Activated CD4-positive, CD25-positive, alpha-beta regulatory T cell treated with anti-CD3 and anti-CD28 coated beads, Interleukin-2, amount 50 U/mL, for 16 hours (primary cell): ENCODE measurements around the gene MED13L.

Experiments
- DNase-seq: peaks from one replicate; pipeline ENCODE4 v3.0.0-alpha.2; 2020; ENCODE audit warnings: low read depth, low spot score

MED13L gene

DNA sequence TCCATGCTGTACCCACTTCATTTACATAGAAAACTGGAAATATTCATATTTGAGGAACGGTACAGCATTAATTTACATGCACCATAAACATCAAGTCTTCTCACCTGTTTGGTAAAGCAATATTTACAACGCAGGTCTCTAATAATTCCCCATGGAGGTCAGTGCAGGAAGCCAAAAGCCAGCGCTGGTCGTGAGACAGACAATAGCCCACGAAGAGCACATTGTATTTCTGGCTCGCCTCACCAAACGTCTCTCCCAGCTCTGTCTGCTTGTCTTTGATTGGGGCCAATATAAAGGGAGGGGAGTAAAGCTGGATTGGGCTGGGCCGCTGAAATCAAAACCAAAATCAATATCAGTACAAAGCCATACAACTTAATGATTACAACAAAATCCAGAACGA, 302.1 kb downstream of the MED13L start:
- DNase-seq: no peak

DNA sequence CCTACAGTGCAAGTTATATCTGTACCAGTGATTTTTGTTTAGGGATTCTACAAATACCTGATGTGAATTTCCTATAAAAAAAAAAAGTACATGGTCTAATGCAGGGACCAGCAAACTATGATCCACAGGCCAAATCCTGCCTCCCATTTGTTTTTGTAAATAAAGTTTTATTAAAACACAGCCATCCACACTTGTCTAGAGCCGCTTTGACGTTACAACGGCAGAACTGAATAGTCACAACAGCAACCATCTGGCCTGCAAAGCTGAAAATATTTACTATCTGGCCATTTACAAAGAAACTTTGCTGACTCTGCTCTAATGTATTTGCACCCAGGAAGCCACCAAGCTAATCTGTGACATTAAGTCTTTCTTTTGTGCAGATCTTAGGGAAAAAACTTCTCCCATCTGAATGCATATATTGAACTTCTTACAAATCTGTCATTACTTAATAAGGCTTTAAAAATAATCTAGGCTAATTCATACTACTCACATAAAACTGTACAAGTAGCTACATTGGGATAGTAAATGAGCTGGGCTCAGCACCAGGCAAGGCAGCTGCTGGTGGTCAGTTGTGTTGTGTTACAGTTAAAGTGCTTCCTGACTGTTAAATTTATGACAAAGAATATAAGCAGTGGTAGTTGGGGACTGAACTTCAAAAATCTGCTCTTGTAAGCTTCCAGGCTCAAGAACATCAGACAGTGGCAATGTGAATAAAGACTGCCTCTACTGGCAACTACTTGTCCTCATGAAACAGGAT, 303.3 kb downstream of the MED13L start:
- DNase-seq: no peak

DNA sequence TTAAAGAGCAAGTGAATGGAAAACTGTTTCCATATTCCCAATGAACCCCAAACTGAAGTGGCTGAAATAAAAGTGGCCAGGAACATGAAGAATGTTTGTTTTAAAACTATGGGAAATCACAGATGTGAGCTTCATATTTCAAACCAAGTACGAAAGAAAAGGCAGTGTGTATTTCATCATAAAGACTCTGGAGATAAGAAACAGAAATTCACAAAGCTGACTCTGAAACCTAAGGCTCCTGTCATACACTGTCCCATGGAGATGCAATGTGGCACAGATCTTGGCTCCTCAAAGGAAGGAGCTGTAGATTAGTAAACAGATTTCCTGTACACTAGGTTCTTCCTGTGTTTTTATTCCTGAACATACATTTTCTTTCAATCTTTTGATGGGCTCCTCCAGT, 304.4 kb downstream of the MED13L start:
- DNase-seq: no peak

DNA sequence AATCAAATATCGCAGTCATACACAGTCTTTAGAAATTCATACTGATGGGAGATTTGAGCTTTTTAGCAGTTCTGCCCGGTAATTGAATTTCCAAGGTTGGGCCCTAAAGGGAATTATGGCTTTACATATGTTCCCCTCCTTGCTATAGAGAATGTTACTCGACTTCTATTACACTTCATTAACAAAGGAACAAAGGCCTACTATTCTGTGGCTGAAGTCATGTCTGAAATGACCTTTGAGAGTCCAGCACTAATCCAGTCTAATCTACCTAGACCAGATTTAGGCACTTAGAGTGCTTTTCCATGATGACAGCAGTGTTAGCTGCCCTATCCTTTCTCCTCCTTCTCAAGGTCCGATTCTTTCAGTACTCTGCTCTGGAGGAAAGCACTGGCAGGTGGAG, 305.3 kb downstream of the MED13L start:
- no peak for DNase-seq

DNA sequence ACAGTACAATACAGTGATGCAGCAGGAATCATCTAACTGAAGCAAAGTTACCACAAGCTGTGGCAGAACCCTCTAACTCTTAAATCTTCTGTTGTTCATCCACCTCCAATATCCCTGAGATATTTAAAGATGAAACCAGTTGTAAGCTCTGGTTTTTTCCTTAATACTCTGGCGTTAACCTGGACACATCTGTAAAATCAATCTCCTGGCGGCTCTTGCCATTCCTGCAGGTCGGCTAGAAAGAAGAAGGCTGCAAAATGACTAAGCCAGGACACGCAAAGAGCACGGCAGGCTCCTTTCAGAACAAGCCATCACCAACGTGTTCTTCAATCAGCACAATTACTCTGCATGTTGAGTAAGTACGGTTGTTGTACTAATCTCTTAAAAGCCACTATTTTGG, 309.3 kb downstream of the MED13L start:
- DNase-seq: no peak

DNA sequence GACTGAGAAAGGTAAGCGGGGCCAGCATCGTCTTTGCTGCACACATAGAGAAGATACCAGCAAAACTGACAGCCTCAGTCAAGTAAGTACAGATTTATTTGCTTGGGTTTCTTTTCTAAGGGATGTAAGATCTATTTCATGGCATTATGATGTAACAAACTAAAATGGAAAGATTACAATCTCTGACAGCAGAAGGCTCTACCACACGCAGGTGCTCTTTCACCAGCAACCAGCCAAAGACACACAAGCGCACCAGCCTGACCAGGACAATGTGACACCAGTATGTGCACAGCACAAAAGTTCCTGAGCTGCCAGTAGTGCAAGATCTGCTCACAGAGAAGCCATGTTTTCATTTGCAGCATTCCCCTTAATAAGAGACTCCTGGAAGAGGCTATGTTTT, 311.1 kb downstream of the MED13L start:
- DNase-seq: no peak

DNA sequence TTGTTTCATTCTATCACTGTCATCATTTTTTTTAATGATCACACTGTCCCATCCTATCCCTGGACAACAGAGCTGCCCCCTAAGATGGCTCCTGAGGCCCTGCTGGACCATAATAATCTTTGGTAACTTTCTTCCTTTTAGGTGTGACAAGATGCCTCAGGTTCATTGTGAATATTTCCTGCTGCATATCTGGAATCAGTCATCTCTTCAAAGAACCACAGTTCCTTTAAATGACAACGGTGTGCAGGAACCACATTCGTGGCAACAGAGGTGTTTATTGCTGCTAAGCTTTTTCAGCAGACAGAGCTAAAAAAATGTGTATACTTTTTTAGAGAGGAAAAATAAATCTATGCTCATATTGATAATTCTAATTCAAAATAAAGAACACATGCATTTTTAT, 312.9 kb downstream of the MED13L start:
- no peak for DNase-seq

DNA sequence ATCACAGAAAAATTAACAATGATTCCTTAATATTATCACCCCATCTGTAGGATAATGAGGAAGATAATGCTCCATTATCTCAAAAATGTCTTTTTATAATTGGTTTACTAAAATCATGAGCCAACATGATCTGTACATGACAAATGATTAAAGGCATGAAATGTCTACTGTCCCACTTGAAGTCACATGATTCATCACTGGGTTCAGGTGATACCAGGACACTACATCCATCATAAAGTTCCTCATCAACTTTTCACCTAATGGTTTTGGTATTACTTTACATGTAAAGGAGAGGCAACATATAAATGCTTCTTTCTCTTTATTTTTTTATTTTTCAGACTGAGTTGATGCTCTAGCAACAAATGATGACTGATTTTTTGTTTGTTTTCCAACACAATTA, 313.3 kb downstream of the MED13L start:
- no peak for DNase-seq

DNA sequence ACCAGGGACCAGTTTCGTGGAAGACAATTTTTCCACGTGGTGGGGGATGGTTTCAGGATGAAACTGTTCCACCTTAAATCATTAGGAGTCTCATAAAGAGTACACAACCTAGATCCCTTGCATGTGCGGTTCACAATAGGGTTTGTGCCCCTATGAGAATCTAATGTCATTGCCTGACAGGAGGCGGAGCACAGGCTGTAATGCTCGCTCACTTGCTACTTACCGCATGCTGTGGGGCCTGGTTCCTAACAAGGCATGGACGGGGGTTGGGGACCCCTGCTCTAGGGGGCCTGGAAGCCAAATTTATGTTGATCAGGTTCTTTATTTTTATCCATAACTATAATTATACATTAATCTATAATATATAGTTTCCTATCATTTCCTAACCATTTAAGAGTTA, 315.3 kb downstream of the MED13L start:
- no peak for DNase-seq

DNA sequence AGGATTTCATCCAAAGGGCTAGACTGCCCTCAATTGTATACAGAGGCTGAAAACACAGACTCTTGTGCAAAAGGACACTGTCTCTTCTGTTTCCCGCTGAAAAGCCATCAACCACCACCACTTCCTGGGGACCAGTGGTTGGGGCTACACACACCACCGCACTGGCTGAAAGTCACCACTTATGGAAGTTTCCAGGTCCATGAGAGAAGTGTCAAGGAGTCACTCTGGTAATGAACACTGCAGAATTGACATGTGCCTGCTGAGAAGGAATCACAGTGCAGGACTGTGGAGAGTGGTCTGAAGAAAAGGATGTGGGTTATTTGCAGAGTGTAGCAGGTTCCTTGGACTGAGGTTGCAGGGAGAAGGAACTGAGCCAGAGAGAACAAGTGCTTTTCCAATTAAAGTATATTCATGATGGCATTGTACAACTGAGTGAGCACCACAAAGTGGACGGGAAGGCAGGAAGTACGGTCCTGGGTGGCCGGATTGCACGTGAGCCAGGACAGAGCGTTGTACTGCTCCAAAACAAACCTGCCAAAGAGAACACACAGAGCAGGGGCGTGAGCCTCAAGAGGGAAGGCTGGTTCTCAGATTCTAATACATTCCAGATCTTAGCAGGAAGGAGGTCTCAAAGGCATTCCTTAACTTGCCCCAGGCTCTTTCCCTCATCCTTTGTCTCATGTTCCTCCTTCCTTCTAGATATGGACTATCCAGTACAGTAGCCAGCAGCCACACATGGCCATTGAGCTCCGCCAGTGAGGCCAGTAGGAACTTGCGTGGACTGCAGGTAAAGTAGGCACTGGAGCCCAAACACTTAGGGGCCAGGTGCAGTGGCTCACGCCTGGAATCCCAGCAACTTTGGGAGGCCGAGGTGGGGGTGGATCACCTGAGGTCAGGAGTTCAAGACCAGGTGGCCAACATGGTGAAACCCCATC, 316.4 kb downstream of the MED13L start:
- DNase-seq: no peak

DNA sequence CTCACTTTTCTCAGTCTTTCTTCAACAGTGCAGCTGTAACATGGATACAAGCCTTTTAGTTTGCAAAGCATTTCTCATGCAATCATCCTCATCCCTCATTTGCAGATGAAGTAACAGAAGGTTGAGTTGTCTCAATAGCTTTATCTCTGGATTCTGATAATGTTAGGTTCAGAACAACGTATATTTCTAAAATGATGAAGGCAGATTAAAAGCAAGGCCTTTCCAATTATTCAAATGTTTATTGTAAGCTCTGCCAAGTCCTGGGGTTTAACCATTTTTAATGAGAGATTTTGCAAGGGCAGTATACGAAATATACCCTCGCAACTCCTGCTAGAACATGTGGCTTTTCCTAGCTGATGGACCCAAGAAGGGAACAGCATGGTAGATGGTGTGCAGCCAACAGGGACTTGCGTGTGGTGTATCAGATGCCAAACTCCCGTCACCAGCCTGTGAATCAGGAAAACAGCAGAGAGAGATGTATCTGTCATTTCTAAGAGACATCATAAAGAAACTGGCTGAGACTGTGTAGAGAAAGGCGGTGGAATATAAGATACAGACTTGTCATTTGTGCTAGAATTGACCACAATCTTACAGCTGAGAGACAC, 319.7 kb downstream of the MED13L start:
- no peak for DNase-seq

DNA sequence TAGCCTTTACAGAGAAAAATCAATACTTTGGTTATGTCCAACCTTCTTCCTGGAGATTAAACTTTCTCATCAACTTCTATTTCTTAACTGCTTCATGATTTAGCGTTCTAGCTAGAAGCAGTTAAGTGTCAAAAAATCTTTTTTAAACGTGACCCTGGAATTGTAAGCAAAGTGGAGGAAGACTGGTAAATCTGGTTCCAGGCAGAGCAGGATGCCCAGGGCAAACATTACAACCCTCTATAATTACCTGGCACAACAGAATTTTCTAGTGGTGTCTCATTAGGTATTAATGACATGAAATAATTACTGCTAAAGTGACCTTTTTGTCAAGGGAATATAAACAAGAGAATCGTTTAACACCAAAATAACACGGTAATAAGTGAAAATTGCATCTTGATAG, 320.8 kb downstream of the MED13L start:
- no peak for DNase-seq

DNA sequence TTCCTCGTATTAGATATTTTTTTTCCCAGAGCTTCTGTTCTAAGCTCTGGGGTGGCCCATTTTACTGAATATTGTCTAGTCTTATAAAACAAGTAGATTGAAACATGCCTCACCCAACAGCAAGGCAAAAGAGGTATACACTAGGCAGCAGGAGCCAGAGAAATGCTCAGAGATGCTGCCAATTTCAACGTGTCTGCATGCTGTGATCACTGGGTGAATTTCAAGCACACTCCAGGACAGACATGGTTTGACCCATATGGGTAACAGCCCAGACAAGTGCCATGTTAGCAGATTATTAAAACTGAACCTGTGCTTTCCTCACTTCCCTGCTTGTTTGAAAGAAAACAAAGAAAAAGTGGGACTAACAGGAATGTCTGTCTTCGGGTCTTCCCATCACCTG, 321.3 kb downstream of the MED13L start:
- DNase-seq: no peak

DNA sequence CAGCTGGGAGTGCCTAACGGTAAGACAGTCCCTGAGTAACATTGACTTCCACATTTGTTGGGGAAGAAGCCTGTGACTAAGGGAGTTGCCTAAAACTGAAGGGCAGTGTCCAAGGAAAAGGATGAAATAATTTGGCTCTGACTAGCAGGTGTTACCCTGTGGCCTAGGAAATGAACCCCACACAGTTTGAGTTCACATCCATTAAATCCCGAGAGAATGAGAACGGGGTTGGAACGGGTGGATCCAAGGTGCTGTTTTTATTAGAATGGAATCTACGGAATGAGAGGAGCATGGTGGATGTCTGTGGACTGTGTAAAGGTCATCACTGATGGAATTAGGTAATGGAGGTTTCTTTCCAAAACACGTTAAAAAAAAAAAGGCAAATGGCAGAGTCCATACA, 324.0 kb downstream of the MED13L start:
- no peak for DNase-seq

DNA sequence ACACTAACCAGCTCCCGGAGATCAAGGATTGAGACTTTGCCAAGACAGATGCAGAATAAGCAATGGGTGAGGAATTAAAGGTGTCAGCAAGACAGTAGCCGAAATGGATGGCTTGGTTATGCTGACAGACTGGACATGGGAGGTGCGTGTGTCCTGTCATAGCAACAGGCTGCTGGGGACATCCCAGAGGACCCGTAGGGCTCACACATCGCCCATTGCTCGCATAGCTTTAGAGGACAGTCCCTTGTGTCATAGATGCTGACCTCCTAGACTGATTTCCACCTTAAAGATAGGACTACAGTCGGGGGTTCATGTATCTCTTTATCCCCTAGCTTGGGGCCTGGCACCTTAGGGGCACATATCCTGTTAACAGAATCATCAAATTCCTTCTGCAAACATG, 324.5 kb downstream of the MED13L start:
- DNase-seq: no peak

DNA sequence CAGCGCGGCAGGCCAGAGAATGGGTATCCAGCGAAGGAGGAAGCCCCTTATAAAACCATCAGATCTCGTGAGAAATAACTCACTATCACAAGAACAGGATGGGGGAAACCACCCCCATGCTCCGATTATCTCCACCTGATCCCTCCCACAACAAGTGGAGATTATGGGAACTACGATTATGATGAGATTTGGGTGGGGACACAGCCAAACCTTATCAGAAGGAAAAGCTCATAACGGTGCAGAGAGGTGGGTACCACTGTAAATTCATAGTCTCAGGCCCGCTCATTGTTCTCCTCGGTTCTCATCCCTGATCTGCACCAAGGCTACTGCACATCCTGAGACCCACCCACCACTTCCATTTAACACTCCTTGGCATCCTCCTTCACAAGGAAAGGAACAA, 326.5 kb downstream of the MED13L start:
- DNase-seq: no peak

DNA sequence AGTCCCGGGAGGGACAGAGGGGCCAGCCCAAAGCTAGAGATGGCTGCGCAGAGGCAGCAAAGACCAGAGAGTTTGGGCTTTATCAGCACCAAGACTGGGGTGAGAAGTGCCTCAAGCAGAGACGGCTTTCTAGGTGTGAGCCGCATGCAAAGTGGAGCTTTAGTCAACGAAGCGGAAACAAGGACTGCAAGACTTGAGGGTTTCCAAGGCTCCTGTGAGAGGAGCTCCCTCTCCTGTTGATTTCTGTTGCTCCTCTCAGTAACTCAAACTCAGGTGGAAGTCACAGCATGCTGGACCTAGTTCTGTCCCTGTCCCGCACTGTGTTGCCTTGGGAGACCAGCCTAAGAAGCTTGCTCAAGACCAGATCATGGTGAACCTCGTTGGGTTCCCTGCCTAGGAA, 327.8 kb downstream of the MED13L start:
- no peak for DNase-seq

DNA sequence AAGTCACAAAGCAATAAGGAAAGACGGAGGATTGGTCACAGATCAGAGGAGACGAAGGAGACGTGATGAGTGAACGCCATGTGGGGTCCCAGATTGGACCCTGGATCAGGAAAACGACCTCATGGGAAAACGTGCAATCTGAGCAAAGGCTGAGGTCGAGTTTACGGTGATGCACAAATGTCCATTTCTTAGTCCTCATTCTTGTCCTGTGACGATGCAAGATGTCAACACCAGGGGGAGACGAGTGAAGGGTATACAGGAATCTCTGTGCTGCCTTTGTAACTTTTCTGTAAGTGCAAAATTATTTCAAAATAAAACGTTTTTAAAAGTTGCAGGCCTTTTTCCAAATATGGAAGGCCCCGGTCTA, 329.8 kb downstream of the MED13L start:
- DNase-seq: no peak

DNA sequence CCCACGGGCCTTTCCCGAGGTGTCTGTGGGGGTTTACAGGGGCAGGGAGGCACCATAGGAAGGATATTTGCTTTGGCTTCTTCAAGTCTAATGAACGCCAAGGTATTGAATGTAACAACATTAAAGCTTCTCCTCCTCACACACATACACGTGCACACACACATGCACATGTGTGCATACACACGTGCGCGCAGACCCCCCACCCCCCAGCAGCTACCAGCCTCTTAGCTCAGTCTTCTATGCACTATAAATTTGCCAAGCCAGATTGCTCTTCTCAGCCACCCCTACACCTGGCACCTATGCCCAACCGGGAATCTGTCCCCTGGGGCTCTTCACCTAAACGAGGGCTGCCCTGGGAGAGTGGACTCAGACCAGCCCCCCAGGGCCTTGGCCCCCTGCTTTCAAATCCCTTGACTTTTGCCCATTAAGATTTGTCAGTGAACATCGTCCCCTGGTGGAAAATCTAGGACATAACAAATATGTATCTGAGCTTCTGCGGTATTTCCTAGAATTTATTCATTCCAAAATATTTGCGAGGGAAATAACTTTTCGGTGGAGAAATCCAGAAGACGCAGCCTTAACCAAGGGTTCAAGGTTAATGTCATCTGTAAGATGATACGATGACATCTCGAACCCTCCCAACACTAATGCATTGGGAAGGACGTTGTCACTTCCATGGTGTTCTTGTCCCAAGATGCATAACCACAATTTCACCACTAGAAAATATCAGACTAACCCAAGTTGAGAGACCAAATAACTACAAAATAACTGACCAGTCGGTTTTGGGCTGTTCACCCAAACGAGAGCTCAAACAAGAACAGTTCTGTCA, 330.4 kb downstream of the MED13L start:
- no peak for DNase-seq

DNA sequence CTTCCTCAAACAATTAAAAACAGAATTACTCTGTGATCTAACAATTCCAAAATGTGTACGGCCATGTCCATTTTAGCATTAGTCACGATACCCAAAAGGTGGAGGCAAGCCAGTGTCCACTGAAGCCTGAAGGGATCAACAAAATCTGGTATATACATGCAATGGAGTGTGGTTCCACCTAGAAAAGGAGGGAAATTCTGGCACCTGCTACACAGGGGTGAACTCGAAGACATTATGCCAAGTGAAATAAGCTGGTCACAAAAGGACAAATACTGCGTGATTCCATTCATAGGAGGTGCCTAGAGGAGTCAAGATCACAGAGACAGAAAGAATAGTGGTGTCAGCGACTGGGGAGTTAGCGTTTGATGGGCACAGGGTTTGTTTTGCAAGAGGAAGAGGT, 331.4 kb downstream of the MED13L start:
- no peak for DNase-seq

DNA sequence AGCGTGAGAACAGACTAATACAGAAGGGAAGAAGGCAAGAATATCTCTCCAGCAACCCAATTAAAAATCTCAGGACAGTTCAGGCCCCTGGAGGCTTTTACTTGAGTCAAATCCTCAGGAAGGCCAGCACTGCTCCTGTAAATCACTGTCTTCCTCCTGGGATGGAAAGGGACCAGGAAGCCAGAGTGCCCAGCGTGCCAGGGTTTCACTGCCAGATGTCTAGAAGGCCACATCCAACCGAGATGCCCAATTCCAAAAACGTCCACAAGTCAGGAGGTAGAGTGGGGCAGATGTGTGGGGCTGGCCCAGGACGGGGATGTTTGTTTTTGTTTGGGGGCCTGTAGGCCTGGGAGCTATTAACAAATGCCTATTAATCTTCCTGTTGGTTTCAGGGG, 332.0 kb downstream of the MED13L start:
- no peak for DNase-seq
